ENCODE measurements around the gene TMEM109. TPM values are rescaled to one million over a fixed set of nuclear protein-coding genes. Genes with fewer than 3 reads are reported as not detected.

Gene TMEM109
- total and polyA plus RNA-seq, 2 of the 4 experiments (the other 2 are of a cell fraction) = 15.1 to 69.7 TPM

- TF ChIP-seq, protein P1, sequence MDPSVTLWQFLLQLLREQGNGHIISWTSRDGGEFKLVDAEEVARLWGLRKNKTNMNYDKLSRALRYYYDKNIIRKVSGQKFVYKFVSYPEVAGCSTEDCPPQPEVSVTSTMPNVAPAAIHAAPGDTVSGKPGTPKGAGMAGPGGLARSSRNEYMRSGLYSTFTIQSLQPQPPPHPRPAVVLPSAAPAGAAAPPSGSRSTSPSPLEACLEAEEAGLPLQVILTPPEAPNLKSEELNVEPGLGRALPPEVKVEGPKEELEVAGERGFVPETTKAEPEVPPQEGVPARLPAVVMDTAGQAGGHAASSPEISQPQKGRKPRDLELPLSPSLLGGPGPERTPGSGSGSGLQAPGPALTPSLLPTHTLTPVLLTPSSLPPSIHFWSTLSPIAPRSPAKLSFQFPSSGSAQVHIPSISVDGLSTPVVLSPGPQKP (IDR thresholded peaks at IDR 0.05; ENCODE audit: borderline replicate concordance, low read depth, low read length) = no peak
These were observed 21.0 kb downstream of the TMEM109 start (continued) for GRCh38 chr11:60934790-60935605.

GRCh38 chr11:60935676-60936442 lies 21.9 kb downstream of the TMEM109 start:
- no peaks in the 10 kb centered on the region for H3K9me3 ChIP-seq (ENCODE audit: control insufficient read depth, insufficient read depth, low read length)
- H3K27ac ChIP-seq (ENCODE audit: insufficient read depth, low read length) = no peak overlapping the region
- no peaks in the 10 kb centered on the region; the same call in 1 of the 2 replicates for H3K4me1 ChIP-seq (ENCODE audit: control insufficient read depth, insufficient read depth, low read length)
- ChIA-PET CTCF (interaction anchor here (0.7 kb wide), 1 partner anchor 439 kb away, joined by 4 read pairs; no protein-coding TSS in a partner anchor), POLR2A (ENCODE audit: unreplicated experiment) (no interaction called here)
- H3K27me3 ChIP-seq (ENCODE audit: control insufficient read depth, insufficient read depth, low read length) = no peaks in the 10 kb centered on the region
- WGBS, 2 experiments (ENCODE audit: extremely low coverage in 2 of 2, insufficient read length in 1 of 2) = 92% methylated on average over 3 of the region's 27 CpGs; no CpG with 5 or more reads in 1 of the 2 experiments
- dilution Hi-C loops (cut with HindIII; ENCODE audit: low sequenced_read_pairs, unreplicated experiment) = no loop called here
- no peak overlapping the region for H3K9ac ChIP-seq (ENCODE audit: low read depth, low read length)
- H3K9me1 ChIP-seq (ENCODE audit: insufficient read depth, low read length) = no peaks in the 10 kb centered on the region
- no peak overlapping the region for H3K18ac ChIP-seq (ENCODE audit: low read depth, low read length)
- no peak overlapping the region for H2BK15ac ChIP-seq (ENCODE audit: low read depth, low read length)
- no peak overlapping the region for H3K56ac ChIP-seq (ENCODE audit: extremely low read depth, insufficient read depth, low read length)
- in situ Hi-C loops (cut with MboI; ENCODE audit: low sequenced_read_pairs) = no loop called here
- no peak for ATAC-seq (ENCODE audit: low read depth)
- peaks cover 39% of the 10 kb centered on the region for H3K36me3 ChIP-seq (ENCODE audit: control insufficient read depth, insufficient read depth, low read length)
- no peaks in the 10 kb centered on the region for H4K20me1 ChIP-seq (ENCODE audit: insufficient read depth, low read length)
- no peak overlapping the region for H3K14ac ChIP-seq (replicated peaks; ENCODE audit: low read depth, low read length)
- H3K79me1 ChIP-seq (ENCODE audit: low read depth in 1 of 2, low read length in 2 of 2) = no peaks in the 10 kb centered on the region
- no peak for DNase-seq
- H4K8ac ChIP-seq (ENCODE audit: low read depth in 2 of 2, low read length in 2 of 2) = no peak overlapping the region
- TF ChIP-seq MXI1 (IDR thresholded peaks at IDR 0.05; ENCODE audit: borderline replicate concordance, low read depth, low read length) (no peak), MAFK (IDR thresholded peaks at IDR 0.05; ENCODE audit: low read depth, low read length) (no peak), POLR2A (IDR thresholded peaks at IDR 0.05; ENCODE audit: low read depth, low read length) (no peak), SMC3 (IDR thresholded peaks at IDR 0.05; ENCODE audit: low read depth, low read length) (no peak), CEBPB (IDR thresholded peaks at IDR 0.05; ENCODE audit: low read depth, low read length) (no peak), FOS (IDR thresholded peaks at IDR 0.05; ENCODE audit: low read depth, low read length) (no peak), NFE2L2 (IDR thresholded peaks at IDR 0.05; ENCODE audit: low read depth, low read length) (no peak)
- TF ChIP-seq, protein P1 (IDR thresholded peaks at IDR 0.05; ENCODE audit: borderline replicate concordance, low read depth, low read length) = no peak
- intact Hi-C loops (cut with micrococcal nuclease) = no loop called here
- H2BK5ac ChIP-seq (ENCODE audit: low read depth, low read length, poor library complexity, severe bottlenecking) = no peak overlapping the region
- BruUV-seq (replicated peaks) = no TSS peak
- no peak overlapping the region for H4K91ac ChIP-seq (ENCODE audit: insufficient read depth, low read depth, low read length)
- H2BK20ac ChIP-seq (ENCODE audit: low read depth, low read length) = no peak overlapping the region
- H2AK9ac ChIP-seq (replicated peaks; ENCODE audit: low read depth, low read length, poor library complexity) = no peak overlapping the region
- no peak overlapping the region for H2AK5ac ChIP-seq (ENCODE audit: low read depth, low read length)
- H2BK120ac ChIP-seq (ENCODE audit: low read depth, low read length) = no peak overlapping the region
- no peak overlapping the region for H2AFZ ChIP-seq (replicated peaks; ENCODE audit: low read length, poor library complexity)
- no peak overlapping the region for H3K4me3 ChIP-seq (ENCODE audit: insufficient read depth, low read depth, low read length)
- no peak overlapping the region for H3K4me2 ChIP-seq (ENCODE audit: low read depth, low read length)
- no peak overlapping the region for H3K23ac ChIP-seq (ENCODE audit: low read depth, low read length)
- no peak overlapping the region for H4K5ac ChIP-seq (ENCODE audit: low read depth, low read length)
- no peak overlapping the region for H3K4ac ChIP-seq (ENCODE audit: low read depth, low read length)
